H1 (cell line): Measurements from ENCODE around the gene MTG1. TPM values are rescaled to one million over a fixed set of nuclear protein-coding genes. Genes with fewer than 3 reads are reported as not detected.

Source experiments
- CTCF ChIA-PET: fragments of 300-600 bp; sonication (Branson Sonifier 250); formaldehyde crosslinking; loops from one replicate; lab custom pipeline; 2021; ENCODE audit not compliant: partially characterized antibody; lab: Charles Lee
- POLR2A ChIA-PET: fragments of 300-600 bp; sonication (Branson Sonifier 250); formaldehyde crosslinking; loops from one replicate; lab custom pipeline; 2021; ENCODE audit warnings: inconsistent platforms; ENCODE audit not compliant: partially characterized antibody; lab: Charles Lee
- DNase-seq, 2 experiments: peaks; one replicate each; pipeline versions ENCODE4 v3.0.0 to v3.0.0-alpha.2; 2010 to 2022; ENCODE audit warnings: low spot score in 2 of 2, low read depth in 1 of 2, mixed read lengths in 1 of 2
- FAIRE-seq: peaks from 2 replicates; lab custom pipeline; 2011; peaks lifted over from hg19 to GRCh38; lab: Jason Lieb, UNC
- H2AFZ ChIP-seq: 2 replicates; pipeline ENCODE4 v1.8.1; 2012; ENCODE audit warnings: low read length, inconsistent platforms
- H2AK5ac ChIP-seq: 2 replicates; pipeline ENCODE4 v1.6.1; 2013; ENCODE audit warnings: low read depth, low read length
- H2BK120ac ChIP-seq: replicated peaks from 2 replicates; pipeline ENCODE3; 2013; ENCODE audit warnings: low read depth, low read length, inconsistent platforms
- H2BK12ac ChIP-seq: 2 replicates; pipeline ENCODE4 v1.6.1; 2013; ENCODE audit warnings: low read depth, low read length
- H2BK15ac ChIP-seq: 2 replicates; pipeline ENCODE4 v1.6.1; 2013; ENCODE audit warnings: low read length
- H2BK20ac ChIP-seq: 2 replicates; pipeline ENCODE4 v1.6.1; 2013; ENCODE audit warnings: low read length
- H2BK5ac ChIP-seq: 2 replicates; pipeline ENCODE4 v1.6.1; 2013; ENCODE audit warnings: low read depth, low read length
- H3K14ac ChIP-seq: 2 replicates; pipeline ENCODE4 v1.6.1; 2013; ENCODE audit warnings: inconsistent platforms; ENCODE audit not compliant: insufficient read length
- H3K18ac ChIP-seq: 2 replicates; pipeline ENCODE4 v1.6.1; 2013; ENCODE audit warnings: low read length; ENCODE audit errors: extremely low read depth
- H3K23ac ChIP-seq: 2 replicates; pipeline ENCODE4 v1.6.1; 2013; ENCODE audit warnings: inconsistent platforms; ENCODE audit not compliant: insufficient read length
- H3K23me2 ChIP-seq: 2 replicates; pipeline ENCODE4 v1.6.1; 2013; ENCODE audit warnings: low read depth, low read length
- H3K27ac ChIP-seq: 2 replicates; pipeline ENCODE4 v1.6.1; 2011; ENCODE audit warnings: low read depth, low read length, inconsistent platforms
- H3K27me3 ChIP-seq, 4 experiments: replicated peaks in 1 of 4; 1 replicate in 1 of 4; 2 replicates in 3 of 4; pipeline versions ENCODE4 v1.6.1 to v1.8.1; 2011 to 2013; ENCODE audit warnings: low read length in 3 of 4, mild to moderate bottlenecking in 3 of 4, inconsistent platforms in 2 of 4, mixed read lengths in 2 of 4, moderate library complexity in 1 of 4; ENCODE audit not compliant: control insufficient read depth in 3 of 4, insufficient read depth in 3 of 4; ENCODE audit errors: extremely low read depth in 1 of 4
- H3K36me3 ChIP-seq, 4 experiments: 2 replicates each; pipeline versions ENCODE4 v1.6.1 to v1.8.1; 2011 to 2013; ENCODE audit warnings: mild to moderate bottlenecking in 4 of 4, low read length in 3 of 4, moderate library complexity in 2 of 4, control low read depth in 1 of 4, inconsistent platforms in 1 of 4; ENCODE audit not compliant: insufficient read depth in 4 of 4, control insufficient read depth in 2 of 4
- H3K4ac ChIP-seq: replicated peaks from 2 replicates; pipeline ENCODE3; 2013; ENCODE audit warnings: low read length, low read depth, mixed read lengths, inconsistent platforms; ENCODE audit not compliant: insufficient read length
- H3K4me1 ChIP-seq, 4 experiments: replicated peaks in 1 of 4; 1 replicate in 1 of 4; 2 replicates in 3 of 4; pipeline versions ENCODE4 v1.6.1 to v1.8.1; 2011 to 2013; ENCODE audit warnings: low read length in 3 of 4, inconsistent platforms in 2 of 4, mixed read lengths in 1 of 4; ENCODE audit not compliant: insufficient read depth in 4 of 4, control insufficient read depth in 3 of 4
- H3K4me2 ChIP-seq, 2 experiments: 2 replicates each; pipeline versions ENCODE4 v1.6.1 to v1.8.1; 2011 to 2013; ENCODE audit warnings: low read depth in 2 of 2, low read length in 2 of 2, control low read depth in 1 of 2, inconsistent platforms in 1 of 2, mild to moderate bottlenecking in 1 of 2; ENCODE audit not compliant: insufficient read depth in 1 of 2
- H3K4me3 ChIP-seq, 4 experiments: fragments of 200-600, 300-600 bp in 1 of 4; sonication (generic), shearing (Covaris generic), sonication (Bioruptor Twin) in 1 of 4; 2 replicates each; pipeline versions ENCODE4 v1.5.1 to v1.8.1; 2011 to 2016; ENCODE audit warnings: low read length in 4 of 4, low read depth in 3 of 4, control low read depth in 2 of 4, inconsistent platforms in 2 of 4, mild to moderate bottlenecking in 2 of 4, mixed read lengths in 1 of 4, moderate library complexity in 1 of 4; ENCODE audit not compliant: insufficient read depth in 2 of 4; ENCODE audit errors: extremely low read depth in 1 of 4
- H3K56ac ChIP-seq: replicated peaks from 2 replicates; pipeline ENCODE3; 2013; ENCODE audit warnings: low read depth, mild to moderate bottlenecking, mixed read lengths, low read length, inconsistent platforms; ENCODE audit not compliant: insufficient read length
- H3K79me1 ChIP-seq: 2 replicates; pipeline ENCODE4 v1.6.1; 2013; ENCODE audit warnings: low read depth, low read length, control low read depth
- H3K79me2 ChIP-seq, 2 experiments: 2 replicates each; pipeline versions ENCODE4 v1.6.1 to v1.8.1; 2012 to 2013; ENCODE audit warnings: low read length in 2 of 2, mild to moderate bottlenecking in 2 of 2, inconsistent platforms in 1 of 2; ENCODE audit not compliant: insufficient read depth in 2 of 2, control insufficient read depth in 1 of 2
- H3K9ac ChIP-seq, 4 experiments: replicated peaks in 1 of 4; 1 replicate in 1 of 4; 2 replicates in 3 of 4; pipeline versions ENCODE4 v1.6.1 to v1.8.1; 2011 to 2013; ENCODE audit warnings: low read depth in 3 of 4, low read length in 3 of 4, control low read depth in 2 of 4, mild to moderate bottlenecking in 2 of 4, moderate library complexity in 2 of 4, inconsistent platforms in 1 of 4; ENCODE audit errors: extremely low read depth in 1 of 4
- H3K9me3 ChIP-seq, 2 experiments: 2 replicates each; pipeline versions ENCODE4 v1.6.1 to v1.8.1; 2012 to 2013; ENCODE audit warnings: mild to moderate bottlenecking in 2 of 2, moderate library complexity in 2 of 2, control low read depth in 1 of 2, inconsistent platforms in 1 of 2, low read depth in 1 of 2, low read length in 1 of 2, mixed read lengths in 1 of 2; ENCODE audit not compliant: insufficient read depth in 2 of 2
- H4K20me1 ChIP-seq, 2 experiments: replicated peaks in 1 of 2; 2 replicates each; pipeline versions ENCODE3 to v1.8.1; 2011 to 2013; ENCODE audit warnings: inconsistent platforms in 2 of 2, low read length in 2 of 2, mild to moderate bottlenecking in 1 of 2; ENCODE audit not compliant: insufficient read depth in 2 of 2, control insufficient read depth in 1 of 2
- H4K5ac ChIP-seq: 2 replicates; pipeline ENCODE4 v1.6.1; 2013; ENCODE audit warnings: low read length, low read depth, mixed read lengths, inconsistent platforms; ENCODE audit not compliant: insufficient read length
- H4K8ac ChIP-seq: 2 replicates; pipeline ENCODE4 v1.8.0; 2013; ENCODE audit warnings: mild to moderate bottlenecking, moderate library complexity, low read length, inconsistent platforms; ENCODE audit not compliant: insufficient read depth; ENCODE audit errors: extremely low read depth
- H4K91ac ChIP-seq: replicated peaks from 2 replicates; pipeline ENCODE3; 2013; ENCODE audit warnings: low read length, mixed read lengths, inconsistent platforms; ENCODE audit not compliant: insufficient read length
- WGBS, 2 experiments: shearing (Covaris generic) in 1 of 2; methylation state at CpG; one replicate each; pipeline versions ENCODE4 v1.1.6 to v1.1.7; 2013 to 2015; ENCODE audit warnings: low lambda C conversion rate in 2 of 2, mixed read lengths in 2 of 2, inconsistent platforms in 1 of 2, low coverage in 1 of 2, missing lambda C conversion rate in 1 of 2; ENCODE audit not compliant: insufficient replicate concordance in 2 of 2, insufficient coverage in 1 of 2, insufficient read length in 1 of 2; ENCODE audit errors: extremely low coverage in 1 of 2, missing lambda C conversion rate in 1 of 2; 5-methylcytosine and 5-hydroxymethylcytosine counted together
- polyA plus RNA-seq, 7 experiments: library from polyadenylated mRNA; depleted of rRNA in 3 of 7; stranded (reverse) in 5 of 7; unstranded in 2 of 7; fragments of >200 nt in 5 of 7; fragments of 200-250 nt in 2 of 7; gene quantifications; 1 replicate in 5 of 7; 2 replicates in 1 of 7; 4 replicates in 1 of 7; pipeline versions ENCODE4 v1.2.1 to v1.2.3, GENCODE V29; 2011 to 2013; ENCODE audit warnings: missing spikeins in 2 of 7, mixed read lengths in 2 of 7
- total RNA-seq: library from RNA; stranded (reverse); fragmentation: NEBNext Ultra II Directional; extraction: Animal tissue kit (Norgen Biotek cat#: 25700); gene quantifications from 2 replicates; pipeline ENCODE4 v1.2.1, GENCODE V29; 2021
- TF ChIP-seq, protein P1 (sequence below), 3 experiments: IDR thresholded peaks; 1 replicate in 2 of 3; 2 replicates in 1 of 3; pipeline versions ENCODE4 v1.5.1 to v1.6.1; 2011; ENCODE audit warnings: low read length in 3 of 3, mild to moderate bottlenecking in 3 of 3, inconsistent platforms in 2 of 3, low read depth in 1 of 3, moderate library complexity in 1 of 3; ENCODE audit not compliant: insufficient read depth in 1 of 3; ENCODE audit errors: control extremely low read depth in 1 of 3

MTG1 gene
- total and polyA plus RNA-seq, 2 of the 8 experiments (the other 6 are each of a cell fraction or from before 2014, with no cell fraction given), result 56.6 to 81.6 TPM

DNA sequence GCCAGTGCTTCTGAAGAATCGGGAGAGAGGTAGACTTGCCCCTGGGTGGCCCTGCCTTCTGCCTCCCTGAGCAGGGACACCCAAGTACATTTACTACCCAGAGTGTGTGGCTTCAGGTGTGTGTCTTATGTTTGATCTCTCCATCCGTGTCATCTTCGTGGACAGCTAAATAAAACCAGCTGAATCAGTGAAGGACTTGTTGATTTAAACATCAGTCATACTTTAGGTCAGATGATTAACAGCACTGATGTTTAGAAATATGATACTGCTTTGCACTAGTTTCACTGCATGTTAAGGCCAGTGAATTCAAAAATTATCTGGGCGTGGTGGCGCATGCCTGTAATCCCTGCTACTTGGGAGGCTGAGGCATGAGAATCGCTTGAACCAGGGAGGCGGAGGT, 4.0 kb downstream of the MTG1 start:
- peaks cover 8 to 58% (median 31%) of the 10 kb centered on the region in 4 experiments; a peak in 7 of 8 replicates for H3K36me3 ChIP-seq
- no peak overlapping the region for H3K27ac ChIP-seq
- H2BK20ac ChIP-seq, result no peak overlapping the region
- POLR2A ChIA-PET, result interaction anchor here (1.5 kb wide), 1 partner anchor 22 kb away, joined by 4 read pairs; no protein-coding TSS in a partner anchor
- H3K4me3 ChIP-seq, result no peak overlapping the region
- DNase-seq (no peak), FAIRE-seq (no peak)
- peaks cover 0 to 12% of the 10 kb centered on the region in 2 experiments for H4K20me1 ChIP-seq
- H2AFZ ChIP-seq, result no peak overlapping the region
- no peak overlapping the region for H2BK120ac ChIP-seq
- peaks cover 0 to 3% (median 0%) of the 10 kb centered on the region in 4 experiments; a peak in 3 of 7 replicates for H3K4me1 ChIP-seq
- H3K9ac ChIP-seq, result no peak overlapping the region
- no peak overlapping the region for H2BK12ac ChIP-seq
- H3K4me2 ChIP-seq, result no peak overlapping the region
- no peak overlapping the region for H3K14ac ChIP-seq
- 94% methylated on average over 7 of the region's 7 CpGs; no CpG with 5 or more reads in 1 of the 2 experiments for WGBS, 2 experiments
- H3K79me2 ChIP-seq, result peaks cover 0 to 25% of the 10 kb centered on the region in 2 experiments; a peak in 2 of 4 replicates
- no peak overlapping the region for H2BK5ac ChIP-seq
- 0 out of 2 replicates have a peak, but pooled peaks cover 2% of the 10 kb centered on the region for H3K23me2 ChIP-seq
- TF ChIP-seq, protein P1, sequence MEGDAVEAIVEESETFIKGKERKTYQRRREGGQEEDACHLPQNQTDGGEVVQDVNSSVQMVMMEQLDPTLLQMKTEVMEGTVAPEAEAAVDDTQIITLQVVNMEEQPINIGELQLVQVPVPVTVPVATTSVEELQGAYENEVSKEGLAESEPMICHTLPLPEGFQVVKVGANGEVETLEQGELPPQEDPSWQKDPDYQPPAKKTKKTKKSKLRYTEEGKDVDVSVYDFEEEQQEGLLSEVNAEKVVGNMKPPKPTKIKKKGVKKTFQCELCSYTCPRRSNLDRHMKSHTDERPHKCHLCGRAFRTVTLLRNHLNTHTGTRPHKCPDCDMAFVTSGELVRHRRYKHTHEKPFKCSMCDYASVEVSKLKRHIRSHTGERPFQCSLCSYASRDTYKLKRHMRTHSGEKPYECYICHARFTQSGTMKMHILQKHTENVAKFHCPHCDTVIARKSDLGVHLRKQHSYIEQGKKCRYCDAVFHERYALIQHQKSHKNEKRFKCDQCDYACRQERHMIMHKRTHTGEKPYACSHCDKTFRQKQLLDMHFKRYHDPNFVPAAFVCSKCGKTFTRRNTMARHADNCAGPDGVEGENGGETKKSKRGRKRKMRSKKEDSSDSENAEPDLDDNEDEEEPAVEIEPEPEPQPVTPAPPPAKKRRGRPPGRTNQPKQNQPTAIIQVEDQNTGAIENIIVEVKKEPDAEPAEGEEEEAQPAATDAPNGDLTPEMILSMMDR (IDR thresholded peaks at IDR 0.05; ENCODE audit: control extremely low read depth in 1 of 3, insufficient read depth in 1 of 3, low read depth in 1 of 3, low read length in 3 of 3), result no peak
- H2BK15ac ChIP-seq, result no peak overlapping the region
- H3K18ac ChIP-seq, result no peak overlapping the region
- H3K23ac ChIP-seq, result no peak overlapping the region
- H3K79me1 ChIP-seq, result peaks cover 7% of the 10 kb centered on the region
- no peak overlapping the region for H4K5ac ChIP-seq
- no peaks in the 10 kb centered on the region for H3K27me3 ChIP-seq
- no peak overlapping the region for H3K4ac ChIP-seq
- H2AK5ac ChIP-seq, result no peak overlapping the region
- CTCF ChIA-PET, result no interaction called here
- no peaks in the 10 kb centered on the region for H3K9me3 ChIP-seq
- H3K56ac ChIP-seq, result no peak overlapping the region
- no peak overlapping the region for H4K8ac ChIP-seq
- no peak overlapping the region for H4K91ac ChIP-seq
